IMR-90 (cell line): ENCODE results near the gene FARP1. TPM values are rescaled to one million over a fixed set of nuclear protein-coding genes. Genes with fewer than 3 reads are reported as not detected.

Source experiments
- ATAC-seq: fragments of 200-7000 bp; cut with Tn5 transposase; 2 replicates; pipeline ENCODE4 v1.9.1; 2020; ENCODE audit warnings: low read depth, mild to moderate bottlenecking, moderate library complexity
- BruUV-seq: library from RNA; stranded (reverse); fragments of 400-500 nt; replicated peaks from 2 replicates; lab custom pipeline; 2021; lab: Mats Ljungman, UMichigan
- CTCF ChIA-PET: fragments of 300-600 bp; formaldehyde crosslinking; extraction: SDS; loops from one replicate; lab custom pipeline; 2021; ENCODE audit warnings: antibody characterized with exemption; lab: Yijun Ruan, JAX
- POLR2A ChIA-PET: fragments of 300-600 bp; sonication (Branson Sonifier 250); formaldehyde crosslinking; loops from one replicate; lab custom pipeline; 2022; ENCODE audit warnings: antibody characterized with exemption; ENCODE audit not compliant: unreplicated experiment; lab: Charles Lee
- DNase-seq: peaks from one replicate; pipeline ENCODE4 v3.0.0; 2013
- H2AFZ ChIP-seq: replicated peaks from 2 replicates; pipeline ENCODE3; 2013; ENCODE audit warnings: low read length, mild to moderate bottlenecking; ENCODE audit not compliant: poor library complexity
- H2AK5ac ChIP-seq: 2 replicates; pipeline ENCODE4 v1.6.1; 2013; ENCODE audit warnings: low read depth, low read length, inconsistent platforms
- H2AK9ac ChIP-seq: replicated peaks from 2 replicates; pipeline ENCODE3; 2013; ENCODE audit warnings: mild to moderate bottlenecking, low read depth, low read length, moderate library complexity; ENCODE audit not compliant: poor library complexity
- H2BK120ac ChIP-seq: 2 replicates; pipeline ENCODE4 v1.6.1; 2013; ENCODE audit warnings: low read depth, low read length, inconsistent platforms
- H2BK15ac ChIP-seq: 3 replicates; pipeline ENCODE4 v1.6.1; 2013; ENCODE audit warnings: low read depth, low read length, inconsistent platforms
- H2BK20ac ChIP-seq: 2 replicates; pipeline ENCODE4 v1.6.1; 2013; ENCODE audit warnings: low read depth, mild to moderate bottlenecking, inconsistent platforms, low read length, moderate library complexity
- H2BK5ac ChIP-seq: 2 replicates; pipeline ENCODE4 v1.6.1; 2013; ENCODE audit warnings: mild to moderate bottlenecking, low read depth, low read length, inconsistent platforms; ENCODE audit not compliant: poor library complexity, severe bottlenecking
- H3K14ac ChIP-seq: replicated peaks from 2 replicates; pipeline ENCODE4 v1.6.1; 2013; ENCODE audit warnings: low read depth, low read length, inconsistent platforms
- H3K18ac ChIP-seq: 2 replicates; pipeline ENCODE4 v1.6.1; 2013; ENCODE audit warnings: low read depth, low read length, control low read depth
- H3K23ac ChIP-seq: 2 replicates; pipeline ENCODE4 v1.6.1; 2013; ENCODE audit warnings: low read depth, low read length, inconsistent platforms
- H3K27ac ChIP-seq: 2 replicates; pipeline ENCODE4 v1.5.1; 2013; ENCODE audit warnings: mild to moderate bottlenecking, control low read depth, low read length; ENCODE audit not compliant: insufficient read depth
- H3K27me3 ChIP-seq: 2 replicates; pipeline ENCODE4 v1.6.1; 2013; ENCODE audit warnings: low read length; ENCODE audit not compliant: control insufficient read depth, insufficient read depth
- H3K36me3 ChIP-seq: 2 replicates; pipeline ENCODE4 v1.6.1; 2013; ENCODE audit warnings: low read length, mixed read lengths; ENCODE audit not compliant: control insufficient read depth, insufficient read depth
- H3K4ac ChIP-seq: 2 replicates; pipeline ENCODE4 v1.6.1; 2013; ENCODE audit warnings: low read depth, low read length, inconsistent platforms
- H3K4me1 ChIP-seq: 2 replicates; pipeline ENCODE4 v1.6.1; 2013; ENCODE audit warnings: low read length, mixed read lengths; ENCODE audit not compliant: control insufficient read depth, insufficient read depth
- H3K4me2 ChIP-seq: 2 replicates; pipeline ENCODE4 v1.6.1; 2013; ENCODE audit warnings: low read depth, mild to moderate bottlenecking, control low read depth, low read length, moderate library complexity
- H3K4me3 ChIP-seq: 2 replicates; pipeline ENCODE4 v1.5.1; 2013; ENCODE audit warnings: low read depth, mild to moderate bottlenecking, control low read depth, low read length, moderate library complexity; ENCODE audit not compliant: insufficient read depth
- H3K56ac ChIP-seq: 2 replicates; pipeline ENCODE4 v1.6.1; 2013; ENCODE audit warnings: low read length, inconsistent platforms; ENCODE audit not compliant: insufficient read depth; ENCODE audit errors: extremely low read depth
- H3K79me1 ChIP-seq, 2 experiments: 2 replicates each; pipeline ENCODE4 v1.6.1; 2013; ENCODE audit warnings: low read length in 2 of 2, inconsistent platforms in 1 of 2, low read depth in 1 of 2
- H3K9ac ChIP-seq: 2 replicates; pipeline ENCODE4 v1.6.1; 2013; ENCODE audit warnings: low read depth, low read length, control low read depth
- H3K9me1 ChIP-seq: 2 replicates; pipeline ENCODE4 v1.6.1; 2013; ENCODE audit warnings: low read length, inconsistent platforms; ENCODE audit not compliant: insufficient read depth
- H3K9me3 ChIP-seq: 2 replicates; pipeline ENCODE4 v1.6.1; 2013; ENCODE audit warnings: low read length; ENCODE audit not compliant: control insufficient read depth, insufficient read depth
- H4K20me1 ChIP-seq: 2 replicates; pipeline ENCODE4 v1.6.1; 2013; ENCODE audit warnings: low read length, inconsistent platforms; ENCODE audit not compliant: insufficient read depth
- H4K5ac ChIP-seq: 2 replicates; pipeline ENCODE4 v1.6.1; 2013; ENCODE audit warnings: mild to moderate bottlenecking, low read depth, low read length, control low read depth
- H4K8ac ChIP-seq, 2 experiments: 2 replicates each; pipeline ENCODE4 v1.6.1; 2013; ENCODE audit warnings: low read depth in 2 of 2, low read length in 2 of 2, control low read depth in 1 of 2, inconsistent platforms in 1 of 2
- H4K91ac ChIP-seq: 2 replicates; pipeline ENCODE4 v1.6.1; 2013; ENCODE audit warnings: low read depth, low read length, inconsistent platforms; ENCODE audit not compliant: insufficient read depth
- BHLHE40 ChIP-seq: fragments of 150-350 bp; IDR thresholded peaks from 2 replicates; pipeline ENCODE4 v1.6.1; 2016; ENCODE audit warnings: mild to moderate bottlenecking, low read depth, low read length
- CEBPB ChIP-seq: IDR thresholded peaks from 2 replicates; pipeline ENCODE4 v1.6.1; 2012; ENCODE audit warnings: low read depth, low read length, improper control_type of control experiment
- CHD1 ChIP-seq: IDR thresholded peaks from 2 replicates; pipeline ENCODE4 v1.6.1; 2012; ENCODE audit warnings: low read depth, low read length, improper control_type of control experiment
- CTCF ChIP-seq: conservative IDR thresholded peaks from 2 replicates; pipeline ENCODE4 v1.5.1; 2012; ENCODE audit warnings: mild to moderate bottlenecking, low read depth, low read length, improper control_type of control experiment
- ELK1 ChIP-seq: fragments of 150-350 bp; IDR thresholded peaks from 2 replicates; pipeline ENCODE4 v1.6.1; 2016; ENCODE audit warnings: low read depth, mild to moderate bottlenecking, low read length, moderate library complexity, borderline replicate concordance
- FOS ChIP-seq: fragments of 150-350 bp; IDR thresholded peaks from 2 replicates; pipeline ENCODE4 v1.6.1; 2016; ENCODE audit warnings: low read depth, low read length
- MAZ ChIP-seq: IDR thresholded peaks from 2 replicates; pipeline ENCODE4 v1.6.1; 2012; ENCODE audit warnings: low read depth, mild to moderate bottlenecking, low read length, improper control_type of control experiment, moderate library complexity, borderline replicate concordance
- MXI1 ChIP-seq: IDR thresholded peaks from 2 replicates; pipeline ENCODE4 v1.6.1; 2012; ENCODE audit warnings: low read depth, mild to moderate bottlenecking, low read length, moderate library complexity, borderline replicate concordance
- NFE2L2 ChIP-seq: fragments of 150-350 bp; IDR thresholded peaks from 2 replicates; pipeline ENCODE4 v1.6.1; 2016; ENCODE audit warnings: low read depth, mild to moderate bottlenecking, low read length
- POLR2A ChIP-seq: IDR thresholded peaks from 2 replicates; pipeline ENCODE4 v1.6.1; 2012; ENCODE audit warnings: mild to moderate bottlenecking, low read depth, low read length
- RAD21 ChIP-seq: IDR thresholded peaks from 2 replicates; pipeline ENCODE4 v1.6.1; 2012; ENCODE audit warnings: low read length, improper control_type of control experiment
- RCOR1 ChIP-seq: IDR thresholded peaks from 2 replicates; pipeline ENCODE4 v1.6.1; 2012; ENCODE audit warnings: mild to moderate bottlenecking, low read length, improper control_type of control experiment; ENCODE audit not compliant: insufficient replicate concordance
- RFX5 ChIP-seq: IDR thresholded peaks from 2 replicates; pipeline ENCODE4 v1.8.0; 2012; ENCODE audit warnings: low read depth, mild to moderate bottlenecking, low read length, moderate library complexity
- SMC3 ChIP-seq: fragments of 150-350 bp; IDR thresholded peaks from 2 replicates; pipeline ENCODE4 v1.6.1; 2016; ENCODE audit warnings: low read depth, mild to moderate bottlenecking, antibody characterized with exemption, low read length, moderate library complexity
- WGBS, 2 experiments: methylation state at CpG; one replicate each; pipeline versions ENCODE4 v1.1.5 to v1.1.7; 2013; ENCODE audit warnings: missing lambda C conversion rate in 2 of 2; ENCODE audit not compliant: insufficient read length in 1 of 2; ENCODE audit errors: extremely low coverage in 2 of 2; 5-methylcytosine and 5-hydroxymethylcytosine counted together
- dilution Hi-C: fragments of 300-500 bp; cut with HindIII; formaldehyde crosslinking; loops from one replicate; pipeline ENCODE4 v1.14.3; 2018; ENCODE audit warnings: low sequenced_read_pairs; ENCODE audit not compliant: unreplicated experiment
- in situ Hi-C: fragments of 300-500 bp; cut with MboI; formaldehyde crosslinking; loops from 3 replicates; pipeline ENCODE4 v1.14.3; 2019; ENCODE audit warnings: low sequenced_read_pairs, inconsistent platforms, mixed read lengths
- intact Hi-C: fragments of 100-400 bp; cut with micrococcal nuclease; formaldehyde crosslinking; loops from 2 replicates; pipeline ENCODE4 v1.10.0; 2022
- polyA plus RNA-seq, 3 experiments: library from polyadenylated mRNA; depleted of rRNA; stranded (reverse); fragments of >200 nt; gene quantifications; 2 replicates each; pipeline ENCODE4 v1.2.3, GENCODE V29; 2012; ENCODE audit warnings: low replicate concordance in 1 of 3
- total RNA-seq: library from RNA; depleted of rRNA; stranded (reverse); fragments of >200 nt; gene quantifications from 2 replicates; pipeline ENCODE4 v1.2.3, GENCODE V29; 2012

The FARP1 gene
- total and polyA plus RNA-seq, 2 of the 4 experiments (the other 2 are of a cell fraction), result 39.6 to 57.0 TPM

DNA sequence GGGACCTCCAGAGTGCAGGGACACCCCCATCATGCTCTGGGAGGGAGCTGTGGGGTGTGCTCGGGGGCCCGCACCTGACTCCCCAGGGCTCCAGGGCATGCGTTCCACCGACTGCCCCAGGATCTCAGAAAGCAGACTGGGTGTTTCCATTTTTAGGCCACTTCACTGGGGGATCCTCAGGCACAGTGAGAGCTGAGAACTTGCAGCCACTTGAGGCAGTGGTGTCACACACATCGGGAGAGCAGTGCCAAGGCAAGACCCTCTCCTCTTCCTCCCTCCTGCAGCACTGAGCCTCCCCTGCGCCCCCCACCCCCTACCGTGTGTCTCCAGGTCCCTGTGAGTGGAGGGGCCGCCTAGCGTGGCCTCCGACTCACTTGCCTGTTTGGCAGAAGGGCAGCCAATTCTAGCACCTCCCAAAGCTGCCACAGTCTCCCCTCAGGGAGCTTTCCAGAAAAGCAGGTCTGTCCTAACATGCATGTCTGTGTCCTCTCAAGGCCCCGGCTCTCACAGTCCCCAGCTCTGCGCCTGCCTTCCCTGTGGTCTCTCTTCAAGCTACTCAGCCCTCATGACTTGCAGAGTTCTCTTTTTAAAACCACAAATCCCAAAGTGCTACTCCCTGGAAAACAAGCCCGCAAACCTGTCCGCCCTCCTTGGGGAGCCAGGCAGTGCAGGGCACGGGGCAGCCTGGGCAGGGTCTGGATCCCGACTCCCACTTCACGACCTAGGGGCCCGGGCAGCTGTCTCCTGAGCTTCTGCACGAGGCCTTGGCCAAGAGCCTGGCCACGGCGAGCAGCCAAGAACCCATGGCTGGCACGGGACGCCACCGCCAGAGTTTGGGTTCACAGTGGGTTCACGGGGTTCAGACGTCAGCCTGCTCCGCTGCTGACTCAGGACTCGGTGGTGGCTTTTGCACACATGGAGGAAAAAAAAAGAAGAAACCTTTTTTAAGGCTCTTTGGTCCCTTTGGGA lies 339.9 kb downstream of the FARP1 start:
- BruUV-seq, result no TSS peak
- DNase-seq (peak; percentile 74), ATAC-seq (peak; percentile 7)
- no peak overlapping the region for H2BK15ac ChIP-seq
- H3K27ac ChIP-seq, result peak overlapping the region; percentile 16; the same call in 1 of the 2 replicates
- intact Hi-C loops, result loop anchor here (5.0 kb wide), 1 partner anchor 95 kb away; the partner anchor contains the start of gene STK24
- no peaks in the 10 kb centered on the region for H3K9me3 ChIP-seq
- H3K9ac ChIP-seq, result no peak overlapping the region
- H3K4me2 ChIP-seq, result no peak overlapping the region; the same call in 1 of the 2 replicates
- peaks cover 6% of the 10 kb centered on the region for H3K36me3 ChIP-seq
- H3K18ac ChIP-seq, result no peak overlapping the region
- 39% methylated on average over 13 of the region's 28 CpGs; no CpG with 5 or more reads in 1 of the 2 experiments for WGBS, 2 experiments
- peak overlapping the region; percentile 14; the same call in 1 of the 2 replicates for H3K4ac ChIP-seq
- no peaks in the 10 kb centered on the region for H3K27me3 ChIP-seq
- no peak overlapping the region for H3K56ac ChIP-seq
- ChIA-PET CTCF (interaction anchor here (0.6 to 2.0 kb wide), 6 partner anchors 8 to 171 kb away, joined by 3 to 6 read pairs (median 3); no protein-coding TSS in a partner anchor), POLR2A (interaction anchor here (0.6 kb wide), 1 partner anchor 40 kb away, joined by 3 read pairs; no protein-coding TSS in a partner anchor)
- H3K9me1 ChIP-seq, result peaks cover 62% of the 10 kb centered on the region
- H2BK20ac ChIP-seq, result no peak overlapping the region
- H3K4me3 ChIP-seq, result no peak overlapping the region
- dilution Hi-C loops, result no loop called here
- H3K4me1 ChIP-seq, result peaks cover 46% of the 10 kb centered on the region
- no peak overlapping the region for H4K8ac ChIP-seq
- peak overlapping the region; percentile 59 for H2AK9ac ChIP-seq
- H2BK5ac ChIP-seq, result no peak overlapping the region
- no peak overlapping the region for H3K23ac ChIP-seq
- peaks cover 76% of the 10 kb centered on the region for H4K20me1 ChIP-seq
- H4K5ac ChIP-seq, result peak overlapping the region; percentile 7; the same call in 1 of the 2 replicates
- H4K91ac ChIP-seq, result no peak overlapping the region
- peaks cover 48 to 94% of the 10 kb centered on the region in 2 experiments for H3K79me1 ChIP-seq
- in situ Hi-C loops, result no loop called here
- H2AK5ac ChIP-seq, result peak overlapping the region; percentile 37
- H2AFZ ChIP-seq, result no peak overlapping the region
- no peak overlapping the region for H2BK120ac ChIP-seq
- no peak overlapping the region for H3K14ac ChIP-seq
- TF ChIP-seq POLR2A (no peak), BHLHE40 (peak; percentile 93), CHD1 (no peak), NFE2L2 (peak; percentile 14; the same call in 1 of the 2 replicates), SMC3 (no peak), MAZ (no peak), RAD21 (peak; percentile 17; the same call in 1 of the 2 replicates), MXI1 (peak; percentile 17; the same call in 1 of the 2 replicates), CTCF (0 out of 2 replicates have a peak, but pooled peaks have one; percentile 18), FOS (0 out of 2 replicates have a peak, but pooled peaks have one; percentile 13), CEBPB (no peak), ELK1 (no peak), RCOR1 (no peak), RFX5 (no peak)
